Kasumi-1 (cell line): ENCODE measurements around the gene RAB26.

Experiments used
- DNase-seq, 2 experiments: peaks; one replicate each; lab custom pipeline; 2025; lab: John Stamatoyannopoulos, UW

RAB26 gene

DNA sequence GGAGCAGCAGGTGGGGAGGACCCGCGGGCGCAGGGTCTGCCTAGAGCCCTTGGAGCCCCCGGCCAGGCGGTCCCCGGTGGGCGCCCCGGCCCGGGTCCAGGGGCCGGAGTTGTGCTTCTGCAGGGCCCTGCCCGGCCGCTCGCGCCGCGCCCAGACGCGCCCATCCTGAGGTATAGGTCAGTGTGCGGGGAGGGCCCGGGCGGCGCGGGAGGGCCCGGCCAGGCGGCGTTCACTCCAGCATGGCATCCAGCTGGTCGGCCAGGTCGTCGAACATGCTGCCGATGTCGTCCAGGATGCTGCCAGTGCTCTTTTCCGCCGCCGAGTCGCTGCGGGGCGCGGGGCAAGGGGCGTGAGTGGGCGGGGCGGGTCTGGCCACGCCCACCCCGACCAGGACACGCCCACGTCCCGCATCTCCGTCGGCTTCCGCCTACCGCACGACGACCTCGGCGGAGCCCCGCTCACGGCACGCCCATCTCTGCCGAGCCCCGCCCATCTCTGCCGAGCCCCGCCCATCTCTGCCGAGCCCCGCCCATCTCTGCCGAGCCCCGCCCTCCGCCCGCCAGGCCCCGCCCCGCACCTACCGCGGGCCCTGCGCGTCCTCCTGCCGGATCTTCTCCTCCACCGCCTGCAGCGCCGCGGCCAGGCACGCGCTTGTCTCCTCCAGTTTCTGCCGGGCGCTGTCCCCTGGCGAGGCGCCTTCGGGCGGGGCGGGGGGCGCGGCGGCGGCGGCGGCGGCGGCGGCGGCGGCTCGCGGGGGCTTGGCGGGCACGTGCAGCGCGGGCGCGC lies 30.1 kb downstream of the RAB26 start:
- DNase-seq, result no peak

DNA sequence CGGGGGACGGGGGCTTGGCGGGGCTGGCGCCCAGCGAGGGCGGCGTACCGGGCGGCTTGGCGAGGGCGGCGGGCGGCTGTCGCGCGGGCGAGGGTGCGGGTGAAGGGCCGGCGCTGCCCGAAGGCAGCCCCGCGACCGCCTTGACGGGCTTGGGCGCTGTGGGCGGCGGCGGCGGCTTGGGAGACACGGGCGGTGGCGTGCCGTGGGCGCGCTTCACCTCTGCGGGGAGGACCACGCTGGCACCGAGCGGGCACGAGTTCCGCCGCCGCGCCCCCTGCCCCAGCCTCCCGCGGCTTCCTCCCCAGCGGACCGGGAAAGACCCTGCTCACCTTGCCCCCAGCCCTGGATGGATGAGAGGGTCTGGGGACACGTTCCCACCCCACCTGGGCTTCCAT lies 30.7 kb downstream of the RAB26 start:
- DNase-seq, result no peak

DNA sequence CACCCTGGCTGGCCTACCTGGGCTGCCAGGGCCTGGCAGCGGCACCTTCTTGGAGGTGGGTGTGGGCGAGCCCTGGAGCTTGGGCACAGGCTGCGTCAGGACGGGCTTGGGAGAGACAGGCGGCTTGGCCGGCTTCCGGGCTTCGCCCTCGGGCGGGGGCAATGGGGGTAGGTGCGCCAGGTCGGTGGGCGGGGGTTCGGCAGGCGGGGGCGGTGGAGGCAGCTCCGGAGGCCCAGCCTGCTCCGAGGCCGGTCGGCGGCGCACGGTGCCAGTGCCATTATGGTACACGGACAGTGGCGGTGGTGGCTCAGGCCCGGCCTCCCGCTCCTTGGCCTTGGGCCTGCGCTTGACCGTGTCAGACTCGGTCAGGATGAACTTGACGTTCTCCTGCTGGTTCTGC lies 31.2 kb downstream of the RAB26 start:
- DNase-seq, result no peak

DNA sequence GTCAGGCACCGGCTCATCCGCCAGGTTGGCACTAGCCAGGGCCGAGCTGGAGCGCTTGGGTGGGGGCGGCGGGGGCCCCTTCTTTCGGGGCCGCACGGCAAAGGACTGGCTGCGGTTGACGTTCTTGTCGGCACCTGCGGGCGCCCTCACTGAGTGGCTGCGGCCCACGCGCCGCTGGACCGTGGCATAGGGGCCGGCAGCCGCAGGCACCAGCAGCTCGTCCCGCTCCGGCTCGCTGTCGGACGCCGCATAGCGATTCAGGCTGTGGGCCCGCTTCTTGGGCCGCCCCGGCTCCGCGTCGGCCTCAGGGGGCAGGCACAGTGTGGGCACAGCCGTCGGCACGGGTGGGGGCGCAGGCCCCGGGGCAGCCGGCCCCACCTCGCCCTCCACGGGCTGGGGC lies 32.0 kb downstream of the RAB26 start:
- no peak for DNase-seq

DNA sequence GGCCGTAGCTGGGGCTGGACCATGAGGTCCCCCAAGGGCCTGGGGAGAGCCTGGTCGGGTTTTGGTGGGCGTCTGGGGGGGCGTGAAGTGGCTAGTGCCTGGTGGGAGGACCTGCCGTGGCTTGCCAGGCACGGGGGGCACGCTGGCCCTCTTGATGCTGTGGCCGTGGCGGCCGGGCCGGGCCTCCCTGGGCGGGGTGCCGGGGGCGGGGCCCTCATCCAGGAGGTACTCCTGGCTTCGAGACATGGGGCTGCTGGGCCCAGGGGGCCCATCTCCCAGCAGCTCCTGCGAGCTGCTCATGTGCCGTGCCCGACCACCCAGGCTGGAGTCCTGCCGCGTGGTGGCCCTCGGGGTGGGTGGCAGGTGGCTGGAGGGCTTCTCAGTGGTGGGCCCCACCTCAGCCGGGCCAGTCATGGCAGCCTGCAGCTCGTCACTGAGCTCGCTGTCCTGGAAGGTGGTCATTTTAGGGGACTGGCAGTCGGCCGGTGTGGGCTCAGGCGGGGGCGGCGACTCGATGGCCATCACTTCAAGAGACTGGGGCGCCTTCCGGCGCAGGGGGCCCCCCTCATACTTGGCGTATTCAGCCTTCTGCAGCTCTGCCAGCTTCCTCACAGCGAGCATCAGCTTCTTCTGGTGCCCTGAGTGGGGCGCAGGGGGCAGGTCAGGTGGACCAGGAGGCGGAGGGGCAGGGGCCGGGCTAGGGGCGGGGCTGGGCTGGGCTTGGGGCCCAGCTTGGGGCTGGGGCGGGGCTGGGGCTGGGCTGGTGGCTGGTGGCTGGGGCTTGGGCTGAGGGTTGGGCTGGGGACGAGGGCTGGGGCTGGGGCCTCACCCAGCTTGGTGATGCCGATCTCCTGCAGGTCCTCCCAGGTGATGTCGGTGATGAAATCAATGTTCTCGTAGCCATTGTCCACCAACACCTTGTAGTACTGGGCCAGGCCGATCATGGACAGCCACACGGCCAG lies 32.8 kb downstream of the RAB26 start:
- no peak for DNase-seq

DNA sequence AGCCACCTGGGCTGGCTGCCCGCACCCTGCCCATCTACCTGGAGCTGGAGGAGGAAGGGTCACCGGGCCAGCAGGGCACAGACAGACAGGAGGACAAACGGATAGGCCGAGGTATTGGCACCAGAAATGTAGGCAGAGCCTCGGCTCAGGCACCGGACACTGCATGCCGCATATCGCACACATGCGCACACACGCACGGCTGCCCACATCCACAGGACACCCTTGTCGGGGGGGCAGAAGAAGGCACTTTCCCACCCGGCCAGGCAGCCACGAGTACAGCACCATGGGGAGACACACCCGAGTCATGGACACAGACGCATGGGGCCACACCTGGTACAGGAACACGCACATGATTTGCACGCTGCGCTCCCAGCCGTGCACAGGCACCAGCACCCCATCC lies 33.5 kb downstream of the RAB26 start:
- no peak for DNase-seq

DNA sequence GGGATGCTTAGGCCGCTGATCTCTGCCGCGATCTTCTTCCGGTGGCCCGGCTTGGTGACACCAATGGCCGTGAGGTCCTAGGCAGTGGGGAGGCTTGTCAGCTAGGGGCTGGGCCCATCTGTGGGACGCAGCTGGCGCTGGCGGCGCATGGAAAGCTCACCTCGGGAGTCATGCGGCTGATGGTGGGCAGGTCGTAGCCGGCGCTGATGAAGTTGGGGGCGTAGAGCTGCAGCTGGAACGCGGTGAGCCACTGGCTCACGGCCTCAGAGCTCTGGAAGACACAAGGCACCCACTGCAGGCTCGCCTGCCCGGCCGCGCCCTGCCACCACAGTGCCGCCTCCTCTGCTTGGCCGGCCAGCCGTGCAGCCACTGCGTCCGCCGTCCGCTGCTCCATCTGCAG lies 35.2 kb downstream of the RAB26 start:
- no peak for DNase-seq

DNA sequence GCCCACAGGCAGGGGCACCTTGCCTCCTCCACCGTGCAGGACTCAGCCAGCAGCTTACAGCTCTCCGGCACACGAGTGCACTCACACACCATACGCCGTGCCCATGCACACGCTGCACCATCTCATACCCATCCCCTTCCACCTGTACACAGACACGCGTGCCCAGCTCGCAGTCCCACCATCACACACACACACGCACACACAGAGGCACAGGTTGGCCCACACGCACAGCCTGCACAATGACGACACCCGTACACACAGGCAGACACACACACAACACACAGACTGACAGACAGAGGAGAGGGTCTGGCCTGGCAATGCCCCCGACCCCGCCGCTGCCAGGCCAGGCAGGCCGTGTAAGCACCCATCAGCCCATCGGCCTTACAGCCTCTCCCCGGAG lies 35.9 kb downstream of the RAB26 start:
- DNase-seq, result no peak

DNA sequence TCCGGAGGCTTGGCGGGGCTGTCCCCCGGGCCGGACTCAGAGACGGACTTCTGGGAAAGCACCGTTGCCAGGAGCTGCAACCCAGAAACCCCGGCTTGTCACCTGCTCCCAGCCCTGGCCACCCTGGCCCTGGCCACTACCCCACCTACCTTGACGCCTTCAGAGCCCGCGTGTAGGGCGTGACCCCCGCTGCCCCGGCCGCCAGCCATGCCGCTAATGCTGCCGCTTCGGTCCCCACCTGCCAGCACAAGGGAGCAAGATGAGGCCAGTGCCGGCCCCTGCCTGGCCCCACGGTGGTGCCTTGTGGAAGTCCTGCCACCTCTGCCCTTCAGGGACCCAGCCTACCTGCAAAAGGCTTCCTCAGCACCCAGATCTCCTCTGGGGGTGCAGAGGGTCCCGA lies 36.5 kb downstream of the RAB26 start:
- no peak for DNase-seq

DNA sequence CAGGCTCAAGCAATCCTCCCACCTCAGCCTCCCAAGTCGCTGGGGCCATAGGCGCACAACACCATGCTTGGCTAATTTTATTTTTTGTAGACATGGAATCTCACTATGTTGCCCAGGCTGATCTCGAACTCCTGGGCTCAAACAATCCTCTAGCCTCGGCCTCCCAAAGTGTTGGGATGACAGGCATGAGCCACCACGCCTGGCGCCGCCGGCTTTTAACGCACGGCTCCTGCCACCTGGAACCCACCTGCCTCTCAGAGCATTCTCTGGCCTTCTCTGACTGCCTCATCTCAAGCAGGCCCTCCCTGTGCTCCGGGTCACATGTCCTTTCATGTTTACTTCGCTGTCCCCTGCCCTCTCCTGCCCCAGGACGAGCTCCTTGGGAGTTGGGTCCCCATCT lies 37.6 kb downstream of the RAB26 start:
- no peak for DNase-seq

DNA sequence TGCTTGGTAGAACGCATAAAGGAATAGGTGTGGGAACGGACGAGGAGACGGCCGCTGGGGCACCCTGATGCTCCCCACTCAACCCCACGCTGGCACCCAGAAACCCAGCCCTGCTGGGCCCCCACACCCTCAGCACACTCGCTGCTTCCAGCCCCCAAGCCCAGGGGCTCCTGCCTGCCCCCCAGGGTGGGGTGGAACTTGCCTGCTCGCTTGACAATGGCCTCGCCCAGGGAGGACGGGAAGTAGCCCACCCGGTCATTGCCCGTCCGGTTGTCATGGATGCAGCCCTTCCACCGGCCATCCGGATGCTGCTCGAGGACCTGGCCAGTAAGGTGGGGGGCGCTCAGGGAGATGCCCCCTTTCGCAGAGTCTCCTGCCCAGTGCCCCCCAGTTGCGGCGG lies 38.1 kb downstream of the RAB26 start:
- DNase-seq, result no peak

DNA sequence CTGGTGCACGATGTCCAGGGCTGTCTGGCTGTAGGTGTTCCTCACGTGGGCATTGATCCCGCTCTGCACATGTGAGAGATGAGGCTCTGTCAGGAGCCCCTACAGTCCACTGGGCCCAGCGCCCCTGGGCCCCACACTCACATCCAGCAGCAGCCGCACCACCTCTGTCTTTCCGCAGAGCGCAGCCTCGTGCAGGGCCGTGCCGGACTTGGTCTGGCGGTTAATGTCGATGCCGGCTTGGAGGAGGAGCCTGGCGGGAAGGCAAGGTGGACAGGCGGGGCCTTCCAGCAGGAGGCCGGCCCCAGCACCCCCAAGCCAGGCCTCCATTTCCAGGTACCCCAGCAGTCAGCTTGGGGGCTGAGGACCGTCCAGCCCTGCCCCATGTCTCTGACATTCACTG lies 38.8 kb downstream of the RAB26 start:
- no peak for DNase-seq

DNA sequence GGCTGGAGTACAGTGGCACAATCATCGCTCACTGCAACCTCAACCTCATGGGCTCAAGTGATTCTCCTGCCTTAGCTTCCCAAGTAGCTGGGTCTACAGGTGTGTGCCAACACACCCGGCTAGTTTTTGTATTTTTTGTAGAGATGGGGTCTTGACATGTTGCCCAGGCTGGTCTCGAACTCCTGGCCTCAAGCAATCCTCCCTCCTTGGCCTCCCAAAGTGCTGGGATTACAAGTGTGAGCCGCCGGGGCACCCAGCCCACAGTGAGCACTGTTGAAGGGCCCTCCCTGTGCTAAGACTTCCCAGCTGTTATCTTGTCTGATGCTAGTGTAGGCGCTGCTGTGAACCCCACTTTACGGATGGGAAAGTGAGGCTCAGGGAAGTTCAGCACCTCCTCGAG lies 40.0 kb downstream of the RAB26 start:
- no peak for DNase-seq

DNA sequence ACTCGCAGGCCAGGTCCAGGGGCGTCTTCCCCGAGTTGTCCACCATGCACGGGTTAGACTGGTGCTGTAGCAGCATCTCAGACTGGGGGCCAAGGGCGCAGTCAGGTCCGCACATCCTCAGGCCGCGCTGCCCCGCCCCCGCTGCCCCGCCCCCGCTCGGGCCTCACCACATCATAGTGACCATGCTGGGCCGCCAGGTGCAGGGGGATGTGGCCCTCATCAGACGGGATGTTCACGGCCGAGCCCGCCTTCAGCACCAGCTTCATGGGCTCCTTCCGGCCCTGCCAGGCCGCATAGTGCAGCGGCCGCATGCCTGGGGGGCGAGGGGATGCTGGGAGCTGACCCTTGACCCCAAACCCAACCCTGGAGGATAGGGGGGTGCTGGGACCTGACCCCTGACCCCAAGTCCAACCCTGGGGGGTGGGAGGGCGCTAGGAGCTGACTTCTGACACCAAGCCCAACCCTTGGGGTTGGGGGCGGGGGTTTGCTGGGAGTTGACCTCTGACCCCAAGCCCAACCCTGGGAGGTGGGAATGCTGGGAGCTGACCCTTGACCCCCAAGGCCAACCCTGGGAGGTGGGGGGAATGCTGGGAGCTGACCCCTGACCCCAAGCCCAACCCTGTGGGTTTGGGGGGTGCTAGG lies 40.9 kb downstream of the RAB26 start:
- no peak for DNase-seq

DNA sequence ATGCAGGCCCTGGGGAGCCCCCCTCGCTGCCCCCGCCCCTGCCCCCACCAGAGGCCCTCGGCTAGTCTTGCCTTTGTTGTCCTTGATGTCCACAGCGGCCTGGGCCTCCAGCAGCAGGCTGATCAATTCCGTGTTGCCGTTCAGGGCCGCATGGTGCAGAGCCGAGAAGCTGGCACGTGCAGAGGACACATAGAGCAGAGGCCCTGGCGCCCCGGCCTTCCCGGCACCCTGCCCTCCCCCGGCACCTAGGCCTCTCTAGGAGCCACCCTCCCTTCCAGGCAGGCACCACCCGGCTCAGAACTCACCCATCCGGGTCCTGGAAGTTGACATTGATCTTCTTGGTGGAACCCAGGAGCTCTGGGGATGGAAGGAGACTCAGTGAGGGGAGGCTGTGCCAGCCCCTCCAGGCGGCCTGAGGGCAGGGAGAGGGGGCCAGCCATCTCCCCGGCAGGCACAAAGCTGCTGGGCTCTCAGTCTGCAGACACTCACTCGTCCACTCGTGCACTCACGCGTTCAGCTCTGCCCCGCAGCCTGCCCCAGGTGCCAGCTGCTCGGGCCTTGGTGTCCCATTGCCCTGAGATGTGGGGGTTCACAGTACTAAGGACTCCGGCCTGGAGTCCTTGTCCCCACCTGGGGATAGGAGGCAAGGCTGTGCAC lies 41.7 kb downstream of the RAB26 start:
- DNase-seq, result no peak

DNA sequence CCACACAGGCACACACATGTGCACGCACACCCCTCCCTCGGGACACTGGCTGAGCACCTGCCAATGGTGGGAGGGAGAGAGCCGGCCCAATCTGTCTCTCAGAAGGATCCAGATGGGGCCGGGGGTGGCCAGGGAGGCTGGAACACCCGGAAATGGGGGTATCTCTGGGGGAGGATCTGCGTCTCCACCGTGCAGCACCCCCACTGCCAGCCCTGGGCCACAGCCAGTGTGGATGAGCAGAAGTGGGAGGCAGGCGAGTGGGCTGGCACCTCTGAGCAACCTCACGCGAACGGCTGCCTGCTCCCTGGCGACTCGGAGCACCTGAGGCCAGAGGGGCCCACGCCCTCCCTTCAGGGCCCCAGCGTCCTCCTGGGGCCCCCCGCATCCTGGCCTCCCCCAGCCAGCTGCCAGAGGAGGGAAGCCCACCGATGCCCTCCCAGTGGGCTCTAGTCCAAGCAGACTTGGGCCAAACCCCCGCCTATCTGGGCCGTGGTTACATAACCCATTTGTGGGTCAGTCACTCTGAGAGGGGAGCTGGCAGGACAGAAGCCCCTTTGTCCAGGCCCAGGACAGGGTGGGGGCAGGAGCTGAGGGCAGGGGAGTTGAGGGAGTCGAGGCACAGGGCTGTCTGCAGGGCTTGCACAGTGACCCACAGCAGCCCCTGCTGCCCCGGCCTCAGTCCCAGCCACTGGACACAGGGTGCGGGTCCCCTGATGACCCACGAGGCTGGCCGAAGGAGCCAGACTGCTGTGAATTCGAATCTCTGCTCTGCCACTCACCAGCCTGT lies 42.4 kb downstream of the RAB26 start:
- no peak for DNase-seq

DNA sequence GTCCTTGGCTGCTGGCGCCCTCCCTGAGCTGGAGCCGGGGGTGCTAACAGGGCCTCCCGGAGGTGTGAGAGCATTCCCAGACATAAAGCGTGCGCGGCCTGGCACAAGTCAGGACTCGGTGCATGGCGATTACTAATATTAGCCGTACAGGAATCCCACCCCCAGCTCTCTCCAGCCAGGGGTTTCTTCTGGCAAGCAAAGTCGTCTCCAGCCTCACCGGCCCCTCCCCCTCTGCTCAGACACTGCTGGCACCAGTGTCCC lies 43.0 kb downstream of the RAB26 start:
- no peak for DNase-seq

DNA sequence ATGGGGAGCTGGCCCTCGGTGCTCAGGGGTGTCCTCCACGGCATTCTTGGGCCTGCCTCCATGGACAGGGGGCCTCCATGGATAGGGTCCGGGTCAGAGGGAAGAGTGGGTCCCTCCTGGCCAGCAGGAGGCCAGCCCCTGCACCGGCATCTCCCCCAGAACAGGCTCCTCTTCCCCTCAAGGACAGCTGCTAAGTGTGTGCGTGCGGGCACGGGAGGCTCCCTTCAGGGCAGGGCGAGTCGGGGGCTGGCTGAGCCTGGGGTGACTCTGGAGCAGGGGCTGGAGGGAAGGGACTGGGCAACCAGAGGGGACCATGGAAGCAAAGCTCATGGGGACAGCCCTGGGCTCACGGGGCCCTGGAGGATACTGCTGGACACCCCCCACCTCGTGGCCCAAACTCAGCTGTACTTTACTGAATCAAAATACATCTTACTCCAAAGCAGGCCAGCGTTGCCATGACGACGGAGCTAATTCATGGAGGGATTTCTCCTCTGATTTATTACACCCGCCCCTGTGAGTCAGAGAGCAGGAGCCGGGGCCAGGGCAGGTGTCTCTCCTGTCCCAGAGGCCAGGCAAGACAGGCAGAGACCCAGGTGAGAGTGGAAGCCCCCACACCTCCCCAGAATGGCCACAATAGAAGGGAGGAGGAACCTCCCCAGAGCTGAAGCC lies 45.9 kb downstream of the RAB26 start:
- DNase-seq, result no peak

DNA sequence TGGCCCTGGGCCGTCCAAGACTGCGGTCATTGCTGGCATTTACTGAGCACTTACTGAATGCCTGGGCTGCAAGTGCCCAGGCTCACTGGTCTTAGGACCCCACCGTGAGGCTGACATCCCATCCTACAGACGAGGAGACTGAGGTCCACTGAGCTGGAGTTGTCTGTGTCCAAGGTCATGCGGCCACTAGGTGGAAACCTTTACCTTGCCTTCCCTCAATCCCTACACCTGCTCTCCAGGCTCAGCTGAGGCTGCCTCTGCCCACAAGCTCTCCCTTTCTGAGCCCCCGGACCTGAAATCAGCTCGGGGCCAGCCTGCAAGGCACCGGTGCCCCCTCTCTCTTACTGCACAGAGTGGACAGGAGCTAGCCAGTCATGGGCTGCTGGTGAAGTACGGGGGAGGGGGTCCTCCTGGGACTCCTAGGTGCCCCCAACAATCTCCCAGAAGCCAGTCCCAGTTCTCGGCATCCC lies 46.5 kb downstream of the RAB26 start:
- DNase-seq, result peak in 1 of 2 experiments; percentile 1

DNA sequence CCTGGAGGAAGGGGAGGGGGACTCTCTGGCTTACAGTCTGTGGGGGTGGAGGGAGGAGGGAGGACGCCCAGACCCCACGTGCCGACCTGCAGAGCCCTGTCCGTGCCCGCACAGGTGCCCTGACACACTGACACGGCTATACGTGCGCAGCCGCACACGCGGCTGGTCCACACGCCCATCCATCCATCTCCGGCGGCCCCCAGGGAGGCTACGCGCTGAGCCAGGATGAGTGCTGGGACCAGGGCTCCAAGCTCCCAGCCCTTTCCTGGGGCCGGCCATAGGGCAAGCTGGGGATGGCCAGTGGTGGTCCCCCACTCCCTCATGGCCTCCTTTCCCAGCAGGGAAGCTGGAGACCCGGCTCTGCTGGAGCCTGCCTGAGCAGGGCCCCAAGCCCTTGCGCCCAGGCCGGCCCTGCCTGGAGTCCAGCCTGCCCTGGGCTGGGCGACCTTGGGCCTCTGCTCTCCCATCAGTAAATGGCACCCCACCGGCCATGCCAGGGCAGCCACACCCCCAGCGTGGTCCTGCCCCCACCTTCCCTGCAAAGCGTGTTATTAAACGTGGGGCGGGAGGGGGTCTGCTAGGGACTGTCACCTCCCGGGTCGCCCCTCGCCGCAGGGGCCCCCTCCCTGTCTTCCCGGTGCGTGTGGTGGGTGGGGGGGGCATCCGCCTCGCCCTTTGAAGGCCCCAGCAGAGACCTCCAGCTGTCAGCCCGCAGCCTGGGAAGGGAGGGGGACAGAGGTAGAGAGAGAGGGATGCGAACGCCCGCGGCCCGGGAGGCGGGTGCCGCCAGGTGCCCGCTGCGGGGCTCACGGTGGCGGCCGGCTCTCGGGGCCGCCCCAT lies 47.1 kb downstream of the RAB26 start:
- DNase-seq, result no peak
